Subcutaneous abdominal adipose tissue (tissue), 5 donors: ENCODE measurements around the gene PLA2G15.

Experiments used
- H3K27ac ChIP-seq: one replicate; pipeline ENCODE4 v1.7.0; 2013; ENCODE audit warnings: low read depth, mild to moderate bottlenecking, inconsistent platforms, low read length, moderate library complexity
- H3K27me3 ChIP-seq, 5 donors: one replicate each; pipeline ENCODE4 v1.7.0; 2013; ENCODE audit warnings: low read length in 5 of 5, inconsistent platforms in 1 of 5; ENCODE audit not compliant: control insufficient read depth in 5 of 5, insufficient read depth in 4 of 5
- H3K36me3 ChIP-seq, 5 donors: one replicate each; pipeline ENCODE4 v1.7.0; 2013; ENCODE audit warnings: low read length in 5 of 5; ENCODE audit not compliant: control insufficient read depth in 5 of 5, insufficient read depth in 5 of 5
- H3K4me1 ChIP-seq, 5 donors: one replicate each; pipeline ENCODE4 v1.7.0; 2013; ENCODE audit warnings: low read length in 5 of 5, mild to moderate bottlenecking in 3 of 5, moderate library complexity in 1 of 5; ENCODE audit not compliant: control insufficient read depth in 5 of 5, insufficient read depth in 5 of 5
- H3K4me3 ChIP-seq, 5 donors: one replicate each; pipeline ENCODE4 v1.7.0; 2013; ENCODE audit warnings: low read length in 5 of 5, low read depth in 1 of 5
- H3K9ac ChIP-seq, 5 donors: one replicate each; pipeline ENCODE4 v1.7.0; 2013; ENCODE audit warnings: low read length in 5 of 5, mild to moderate bottlenecking in 4 of 5, moderate library complexity in 3 of 5
- H3K9me3 ChIP-seq, 5 donors: one replicate each; pipeline ENCODE4 v1.7.0; 2013; ENCODE audit warnings: low read length in 5 of 5; ENCODE audit not compliant: control insufficient read depth in 5 of 5
- donor health status: healthy.
- donor health status: healthy.
- donor health status: healthy.
- donor health status: healthy.
- donor health status: healthy.

Gene PLA2G15

GRCh38 chr16:68247932-68248331, 2.8 kb downstream of the PLA2G15 start:
- H3K9me3 ChIP-seq = no peaks in the 10 kb centered on the region
- peaks cover 15 to 59% (median 45%) of the 10 kb centered on the region in 5 donors for H3K4me1 ChIP-seq
- peak overlapping the region in 3 of 5 donors; percentile 0 to 98 (median 80) for H3K4me3 ChIP-seq
- H3K27ac ChIP-seq = peak overlapping the region; percentile 23
- no peaks in the 10 kb centered on the region for H3K27me3 ChIP-seq
- H3K9ac ChIP-seq = peak overlapping the region in 2 of 5 donors; percentile 64 to 73
- H3K36me3 ChIP-seq = peaks cover 0 to 44% (median 31%) of the 10 kb centered on the region in 5 donors

GRCh38 chr16:68249371-68249770, 4.2 kb downstream of the PLA2G15 start:
- H3K27me3 ChIP-seq = no peaks in the 10 kb centered on the region
- H3K9me3 ChIP-seq = no peaks in the 10 kb centered on the region
- H3K36me3 ChIP-seq = peaks cover 0 to 56% (median 39%) of the 10 kb centered on the region in 5 donors
- H3K9ac ChIP-seq = no peak overlapping the region
- no peak overlapping the region for H3K27ac ChIP-seq
- peaks cover 15 to 55% (median 41%) of the 10 kb centered on the region in 5 donors for H3K4me1 ChIP-seq
- H3K4me3 ChIP-seq = no peak overlapping the region

GRCh38 chr16:68250951-68251350, 5.8 kb downstream of the PLA2G15 start:
- Histone ChIP-seq H3K4me1 (peaks cover 11 to 42% (median 30%) of the 10 kb centered on the region in 5 donors), H3K36me3 (peaks cover 0 to 72% (median 55%) of the 10 kb centered on the region in 5 donors), H3K9me3 (no peaks in the 10 kb centered on the region), H3K4me3 (no peak overlapping the region), H3K9ac (no peak overlapping the region), H3K27me3 (no peaks in the 10 kb centered on the region), H3K27ac (no peak overlapping the region)

- Histone ChIP-seq H3K4me3 (no peak overlapping the region), H3K9me3 (no peaks in the 10 kb centered on the region), H3K36me3 (peaks cover 0 to 80% (median 58%) of the 10 kb centered on the region in 5 donors), H3K27ac (no peak overlapping the region), H3K4me1 (peaks cover 2 to 35% (median 21%) of the 10 kb centered on the region in 5 donors), H3K27me3 (no peaks in the 10 kb centered on the region), H3K9ac (no peak overlapping the region)
Observed at GRCh38 chr16:68251832-68252231, 6.7 kb downstream of the PLA2G15 start.

GRCh38 chr16:68252383-68252782, 7.2 kb downstream of the PLA2G15 start:
- no peaks in the 10 kb centered on the region for H3K9me3 ChIP-seq
- peaks cover 0 to 33% (median 18%) of the 10 kb centered on the region in 5 donors for H3K4me1 ChIP-seq
- H3K4me3 ChIP-seq = no peak overlapping the region
- peaks cover 0 to 80% (median 61%) of the 10 kb centered on the region in 5 donors for H3K36me3 ChIP-seq
- H3K27me3 ChIP-seq = no peaks in the 10 kb centered on the region
- no peak overlapping the region for H3K27ac ChIP-seq
- H3K9ac ChIP-seq = no peak overlapping the region

- no peak overlapping the region for H3K27ac ChIP-seq
- peaks cover 0 to 87% (median 67%) of the 10 kb centered on the region in 5 donors for H3K36me3 ChIP-seq
- no peaks in the 10 kb centered on the region for H3K9me3 ChIP-seq
- no peak overlapping the region for H3K9ac ChIP-seq
- H3K4me3 ChIP-seq = no peak overlapping the region
- no peaks in the 10 kb centered on the region for H3K27me3 ChIP-seq
- peaks cover 2 to 37% (median 23%) of the 10 kb centered on the region in 5 donors for H3K4me1 ChIP-seq
Observed at GRCh38 chr16:68253721-68254120, 8.5 kb downstream of the PLA2G15 start.

GRCh38 chr16:68255712-68256111, 10.5 kb downstream of the PLA2G15 start:
- no peak overlapping the region for H3K4me3 ChIP-seq
- H3K4me1 ChIP-seq = peaks cover 2 to 39% (median 26%) of the 10 kb centered on the region in 5 donors
- no peak overlapping the region for H3K9ac ChIP-seq
- H3K9me3 ChIP-seq = no peaks in the 10 kb centered on the region
- no peaks in the 10 kb centered on the region for H3K27me3 ChIP-seq
- no peak overlapping the region for H3K27ac ChIP-seq
- peaks cover 0 to 87% (median 70%) of the 10 kb centered on the region in 5 donors for H3K36me3 ChIP-seq

GRCh38 chr16:68257251-68257905, 12.2 kb downstream of the PLA2G15 start:
- no peak overlapping the region for H3K4me3 ChIP-seq
- peaks cover 0 to 78% (median 58%) of the 10 kb centered on the region in 5 donors for H3K36me3 ChIP-seq
- H3K4me1 ChIP-seq = peaks cover 2 to 38% (median 29%) of the 10 kb centered on the region in 5 donors
- H3K9ac ChIP-seq = peak overlapping the region in 2 of 5 donors; percentile 3 to 37
- no peaks in the 10 kb centered on the region for H3K9me3 ChIP-seq
- peak overlapping the region; percentile 91 for H3K27ac ChIP-seq
- no peaks in the 10 kb centered on the region for H3K27me3 ChIP-seq

GRCh38 chr16:68257906-68258800, 13.0 kb downstream of the PLA2G15 start:
- Histone ChIP-seq H3K27ac (peak overlapping the region; percentile 91), H3K9ac (peak overlapping the region in 2 of 5 donors; percentile 3 to 37), H3K4me1 (peaks cover 2 to 37% (median 29%) of the 10 kb centered on the region in 5 donors), H3K9me3 (no peaks in the 10 kb centered on the region), H3K4me3 (no peak overlapping the region), H3K27me3 (no peaks in the 10 kb centered on the region), H3K36me3 (peaks cover 0 to 70% (median 51%) of the 10 kb centered on the region in 5 donors)
